ENCODE results near the gene KDM1B. TPM values are rescaled to one million over a fixed set of nuclear protein-coding genes. Genes with fewer than 3 reads are reported as not detected.

KDM1B gene
- total and polyA plus RNA-seq, 2 donors (not counting 3 experiments of a cell fraction or from before 2014, with no cell fraction given) = 3.0 to 10.8 TPM

DNA sequence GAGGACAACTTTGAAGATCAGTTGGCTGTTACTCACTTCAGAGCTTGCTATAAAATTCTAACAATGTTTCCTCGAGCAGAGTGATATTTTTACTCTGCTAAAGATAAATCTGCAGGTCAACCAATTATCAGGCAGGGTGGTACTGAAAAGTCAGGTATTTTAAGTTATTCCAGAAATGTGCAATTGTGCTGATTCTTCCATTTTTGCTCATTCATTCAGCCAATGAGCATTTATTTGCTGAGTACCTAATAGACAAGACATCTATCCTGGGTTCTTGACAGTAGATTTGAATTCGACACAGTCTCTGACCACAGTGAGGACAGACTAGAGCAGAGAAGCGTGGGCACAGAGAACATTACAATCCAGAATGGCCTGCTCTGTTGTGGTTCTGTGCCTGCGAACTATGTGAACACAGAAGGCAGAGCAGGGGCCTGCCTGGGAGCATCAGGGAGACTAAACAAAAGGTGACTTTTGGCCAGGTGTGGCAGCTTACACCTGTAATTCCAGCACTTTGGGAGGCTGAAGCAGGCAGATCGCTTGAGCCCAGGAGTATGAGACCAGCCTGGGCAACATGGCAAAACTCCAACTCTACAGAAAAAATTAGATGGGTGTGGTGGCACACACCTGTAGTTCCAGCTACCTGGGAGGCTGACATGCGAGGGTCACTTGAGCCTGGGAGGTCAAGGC, 15.1 kb upstream of the KDM1B start:
- ChIA-PET CTCF (no interaction called here), POLR2A (no interaction called here)
- Histone ChIP-seq H3K79me2 (ENCODE audit: control insufficient read depth, insufficient read depth, low read length) (no peaks in the 10 kb centered on the region), H3K4me1 (ENCODE audit: control insufficient read depth, extremely low read depth, insufficient read depth, low read length) (no peaks in the 10 kb centered on the region), H3K27ac (ENCODE audit: insufficient read depth, low read depth, low read length) (no peak overlapping the region), H3K36me3 (ENCODE audit: control insufficient read depth in 2 of 2, extremely low read depth in 1 of 2, insufficient read depth in 2 of 2, low read length in 2 of 2) (peaks cover 0 to 1% of the 10 kb centered on the region in 2 experiments), H3K9me3 (replicated peaks; ENCODE audit: control insufficient read depth, insufficient read depth, low read length) (no peaks in the 10 kb centered on the region), H3K4me3 (replicated peaks in 1 of 3; ENCODE audit: insufficient read depth in 1 of 3, low read depth in 1 of 3, low read length in 3 of 3) (no peak overlapping the region), H3K9me1 (replicated peaks; ENCODE audit: control insufficient read depth, extremely low read depth, insufficient read depth, low read length) (no peaks in the 10 kb centered on the region), H2AFZ (ENCODE audit: low read depth, low read length) (no peak overlapping the region), H3K4me2 (ENCODE audit: insufficient read depth, low read length) (no peak overlapping the region), H4K20me1 (replicated peaks; ENCODE audit: control insufficient read depth, extremely low read depth, insufficient read depth, low read length) (no peaks in the 10 kb centered on the region), H3K9ac (replicated peaks; ENCODE audit: extremely low read depth, insufficient read depth, low read length) (no peak overlapping the region), H3K27me3 (ENCODE audit: control insufficient read depth in 2 of 2, insufficient read depth in 2 of 2, low read length in 2 of 2) (no peaks in the 10 kb centered on the region)
- intact Hi-C loops (cut with micrococcal nuclease) = no loop called here
- TF ChIP-seq JUN (IDR thresholded peaks at IDR 0.05; ENCODE audit: borderline replicate concordance, insufficient read depth, insufficient read length, low read depth) (no peak), MAX (IDR thresholded peaks at IDR 0.05; ENCODE audit: insufficient read depth, insufficient read length) (no peak)
- FAIRE-seq (no peak), DNase-seq (ENCODE audit: low read depth, low spot score) (no peak)
- dilution Hi-C loops (cut with MboI; ENCODE audit: extremely low pct_ligation_motif_present, low sequenced_read_pairs) = no loop called here
- no TSS peak for BruUV-seq (replicated peaks)

DNA sequence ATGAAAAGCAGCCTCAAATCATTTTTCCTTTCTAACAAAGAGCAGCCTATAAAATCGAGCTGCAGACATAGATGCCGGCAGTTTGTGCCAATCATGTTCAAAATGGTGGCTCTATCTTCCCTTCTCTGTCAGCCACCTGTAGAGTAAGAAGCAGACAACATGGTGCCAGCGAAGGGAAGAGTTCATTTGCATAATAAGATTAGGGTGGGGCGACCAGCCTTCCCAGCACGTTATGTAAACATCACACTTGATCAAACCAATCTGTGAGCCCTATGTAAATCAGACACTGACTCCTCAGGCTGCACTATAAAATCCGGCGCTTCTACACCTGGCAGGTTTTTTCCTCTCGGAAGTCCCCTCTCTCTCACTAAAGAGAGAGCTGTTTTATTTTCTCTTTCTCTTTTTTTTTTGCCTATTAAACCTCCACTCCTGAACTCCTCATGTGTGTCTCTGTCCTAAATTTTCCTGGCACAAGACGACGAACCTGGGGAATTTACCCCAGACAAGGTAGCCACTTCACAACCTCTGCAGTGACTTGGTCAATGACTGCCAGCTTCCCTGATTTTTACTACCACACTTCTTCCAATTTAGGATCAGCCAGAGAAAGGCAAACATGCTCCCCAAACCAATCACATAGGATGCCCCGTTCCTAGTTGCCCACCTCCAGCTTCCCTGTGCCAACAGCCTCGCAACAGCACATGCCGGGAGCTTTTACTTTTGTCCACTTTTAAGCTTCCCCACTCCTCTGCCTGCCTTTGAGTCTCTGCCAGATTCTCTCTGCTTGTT, 13.2 kb upstream of the KDM1B start:
- H3K9me1 ChIP-seq (replicated peaks; ENCODE audit: control insufficient read depth, extremely low read depth, insufficient read depth, low read length) = no peaks in the 10 kb centered on the region
- no peaks in the 10 kb centered on the region for H3K27me3 ChIP-seq (ENCODE audit: control insufficient read depth in 2 of 2, insufficient read depth in 2 of 2, low read length in 2 of 2)
- POLR2A ChIA-PET = no interaction called here
- TF ChIP-seq, protein P1, sequence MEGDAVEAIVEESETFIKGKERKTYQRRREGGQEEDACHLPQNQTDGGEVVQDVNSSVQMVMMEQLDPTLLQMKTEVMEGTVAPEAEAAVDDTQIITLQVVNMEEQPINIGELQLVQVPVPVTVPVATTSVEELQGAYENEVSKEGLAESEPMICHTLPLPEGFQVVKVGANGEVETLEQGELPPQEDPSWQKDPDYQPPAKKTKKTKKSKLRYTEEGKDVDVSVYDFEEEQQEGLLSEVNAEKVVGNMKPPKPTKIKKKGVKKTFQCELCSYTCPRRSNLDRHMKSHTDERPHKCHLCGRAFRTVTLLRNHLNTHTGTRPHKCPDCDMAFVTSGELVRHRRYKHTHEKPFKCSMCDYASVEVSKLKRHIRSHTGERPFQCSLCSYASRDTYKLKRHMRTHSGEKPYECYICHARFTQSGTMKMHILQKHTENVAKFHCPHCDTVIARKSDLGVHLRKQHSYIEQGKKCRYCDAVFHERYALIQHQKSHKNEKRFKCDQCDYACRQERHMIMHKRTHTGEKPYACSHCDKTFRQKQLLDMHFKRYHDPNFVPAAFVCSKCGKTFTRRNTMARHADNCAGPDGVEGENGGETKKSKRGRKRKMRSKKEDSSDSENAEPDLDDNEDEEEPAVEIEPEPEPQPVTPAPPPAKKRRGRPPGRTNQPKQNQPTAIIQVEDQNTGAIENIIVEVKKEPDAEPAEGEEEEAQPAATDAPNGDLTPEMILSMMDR (IDR thresholded peaks at IDR 0.05; ENCODE audit: extremely low read depth in 1 of 2, insufficient read depth in 1 of 2, low read depth in 1 of 2, low read length in 2 of 2) = no peak
- FAIRE-seq = no peak
- dilution Hi-C loops (cut with MboI; ENCODE audit: extremely low pct_ligation_motif_present, low sequenced_read_pairs) = no loop called here
- H3K36me3 ChIP-seq (ENCODE audit: control insufficient read depth in 2 of 2, extremely low read depth in 1 of 2, insufficient read depth in 2 of 2, low read length in 2 of 2) = peaks cover 0 to 1% of the 10 kb centered on the region in 2 experiments
- H3K9ac ChIP-seq (replicated peaks; ENCODE audit: extremely low read depth, insufficient read depth, low read length) = no peak overlapping the region
- H3K79me2 ChIP-seq (ENCODE audit: control insufficient read depth, insufficient read depth, low read length) = no peaks in the 10 kb centered on the region
- no peak for DNase-seq (ENCODE audit: low read depth, low spot score)
- H3K4me2 ChIP-seq (ENCODE audit: insufficient read depth, low read length) = no peak overlapping the region
- no peaks in the 10 kb centered on the region for H4K20me1 ChIP-seq (replicated peaks; ENCODE audit: control insufficient read depth, extremely low read depth, insufficient read depth, low read length)
- no TSS peak for BruUV-seq (replicated peaks)
- no peak overlapping the region for H2AFZ ChIP-seq (ENCODE audit: low read depth, low read length)
- no peaks in the 10 kb centered on the region for H3K4me1 ChIP-seq (ENCODE audit: control insufficient read depth, extremely low read depth, insufficient read depth, low read length)
- intact Hi-C loops (cut with micrococcal nuclease) = no loop called here
- CTCF ChIA-PET = interaction anchor here (1.0 kb wide), 1 partner anchor 63 kb away, joined by 3 read pairs; no protein-coding TSS in a partner anchor
- no peak overlapping the region for H3K4me3 ChIP-seq (replicated peaks in 1 of 3; ENCODE audit: insufficient read depth in 1 of 3, low read depth in 1 of 3, low read length in 3 of 3)
- no peak overlapping the region for H3K27ac ChIP-seq (ENCODE audit: insufficient read depth, low read depth, low read length)
- H3K9me3 ChIP-seq (replicated peaks; ENCODE audit: control insufficient read depth, insufficient read depth, low read length) = no peaks in the 10 kb centered on the region
